Liver (tissue), 9 donors: ENCODE data around the gene ZMYM2. TPM values are rescaled to one million over a fixed set of nuclear protein-coding genes. Genes with fewer than 3 reads are reported as not detected.

ENCODE experiments used
- DNase-seq: peaks from one replicate; pipeline ENCODE4 v3.0.0-alpha.2; 2017; ENCODE audit warnings: low spot score
- H3K27ac ChIP-seq, 2 donors: one replicate each; pipeline ENCODE4 v1.7.0; 2013; ENCODE audit warnings: inconsistent platforms in 2 of 2, low read length in 2 of 2, control low read depth in 1 of 2, low read depth in 1 of 2, mild to moderate bottlenecking in 1 of 2
- H3K27me3 ChIP-seq, 4 donors: one replicate each; pipeline versions ENCODE4 v1.6.1 to v1.7.0; 2013; ENCODE audit warnings: low read length in 3 of 4, inconsistent platforms in 1 of 4, mild to moderate bottlenecking in 1 of 4, moderate library complexity in 1 of 4; ENCODE audit not compliant: control insufficient read depth in 4 of 4, insufficient read depth in 4 of 4
- H3K36me3 ChIP-seq, 4 donors: one replicate each; pipeline versions ENCODE4 v1.6.1 to v1.7.0; 2013; ENCODE audit warnings: low read length in 3 of 4, mild to moderate bottlenecking in 3 of 4, low read depth in 1 of 4, moderate library complexity in 1 of 4; ENCODE audit not compliant: control insufficient read depth in 4 of 4, insufficient read depth in 3 of 4
- H3K4me1 ChIP-seq, 4 donors: one replicate each; pipeline versions ENCODE4 v1.6.1 to v1.7.0; 2013; ENCODE audit warnings: low read length in 3 of 4, mild to moderate bottlenecking in 3 of 4, moderate library complexity in 1 of 4; ENCODE audit not compliant: control insufficient read depth in 4 of 4, insufficient read depth in 4 of 4
- H3K4me3 ChIP-seq, 3 donors: one replicate each; pipeline versions ENCODE4 v1.6.1 to v1.7.0; 2013; ENCODE audit warnings: low read length in 3 of 3, control low read depth in 1 of 3, low read depth in 1 of 3, mild to moderate bottlenecking in 1 of 3
- H3K9ac ChIP-seq, 2 donors: one replicate each; pipeline ENCODE4 v1.7.0; 2013; ENCODE audit warnings: low read length in 2 of 2, mild to moderate bottlenecking in 2 of 2, moderate library complexity in 2 of 2, control low read depth in 1 of 2, low read depth in 1 of 2
- H3K9me3 ChIP-seq, 4 donors: one replicate each; pipeline versions ENCODE4 v1.6.1 to v1.7.0; 2013; ENCODE audit warnings: low read length in 3 of 4; ENCODE audit not compliant: control insufficient read depth in 4 of 4
- ATF3 ChIP-seq: IDR thresholded peaks from 2 replicates; pipeline ENCODE4 v1.6.1; 2016; ENCODE audit warnings: antibody characterized with exemption
- CTCF ChIP-seq: fragments of 150-350 bp; IDR thresholded peaks from 2 replicates; pipeline ENCODE4 v1.5.1; 2017; ENCODE audit warnings: improper control_type of control experiment, low read depth, low read length; ENCODE audit not compliant: missing input control
- EGR1 ChIP-seq, 2 donors: IDR thresholded peaks; 2 replicates each; pipeline ENCODE4 v1.6.1; 2016 to 2018; ENCODE audit warnings: antibody characterized with exemption in 2 of 2, low read depth in 2 of 2
- FOXA1 ChIP-seq: IDR thresholded peaks from 2 replicates; pipeline ENCODE4 v1.6.1; 2016; ENCODE audit warnings: antibody characterized with exemption
- GABPA ChIP-seq, 2 donors: IDR thresholded peaks in 1 of 2; conservative IDR thresholded peaks in 1 of 2; 2 replicates each; pipeline ENCODE4 v1.6.1; 2016; ENCODE audit warnings: antibody characterized with exemption in 2 of 2, mild to moderate bottlenecking in 1 of 2, moderate library complexity in 1 of 2
- HNF4A ChIP-seq, 2 donors: conservative IDR thresholded peaks; 2 replicates each; pipeline ENCODE4 v1.6.1; 2016; ENCODE audit warnings: antibody characterized with exemption in 2 of 2, mild to moderate bottlenecking in 2 of 2
- HNF4G ChIP-seq: IDR thresholded peaks from 2 replicates; pipeline ENCODE4 v1.6.1; 2016; ENCODE audit warnings: antibody characterized with exemption
- JUND ChIP-seq, 2 donors: IDR thresholded peaks; 2 replicates each; pipeline ENCODE4 v1.6.1; 2016; ENCODE audit warnings: antibody characterized with exemption in 2 of 2
- MAX ChIP-seq: IDR thresholded peaks from 2 replicates; pipeline ENCODE4 v1.6.1; 2016; ENCODE audit warnings: antibody characterized with exemption
- NR2F2 ChIP-seq: IDR thresholded peaks from 2 replicates; pipeline ENCODE4 v1.6.1; 2016; ENCODE audit warnings: antibody characterized with exemption
- RAD21 ChIP-seq, 2 donors: IDR thresholded peaks; 2 replicates each; pipeline ENCODE4 v1.6.1; 2016; ENCODE audit warnings: antibody characterized with exemption in 2 of 2, mild to moderate bottlenecking in 2 of 2
- REST ChIP-seq: IDR thresholded peaks from 2 replicates; pipeline ENCODE4 v1.6.1; 2016; ENCODE audit warnings: antibody characterized with exemption, mild to moderate bottlenecking
- RXRA ChIP-seq, 2 donors: IDR thresholded peaks; 2 replicates each; pipeline ENCODE4 v1.6.1; 2017 to 2018; ENCODE audit warnings: antibody characterized with exemption in 2 of 2, mild to moderate bottlenecking in 1 of 2
- SP1 ChIP-seq: IDR thresholded peaks from 2 replicates; pipeline ENCODE4 v1.6.1; 2018; ENCODE audit warnings: antibody characterized with exemption, mild to moderate bottlenecking
- TAF1 ChIP-seq: conservative IDR thresholded peaks from 2 replicates; pipeline ENCODE4 v1.6.1; 2016; ENCODE audit warnings: antibody characterized with exemption, mild to moderate bottlenecking
- YY1 ChIP-seq: IDR thresholded peaks from 2 replicates; pipeline ENCODE4 v1.6.1; 2016; ENCODE audit warnings: antibody characterized with exemption, mild to moderate bottlenecking
- WGBS: extraction: QIAGEN DNeasy Blood & Tissue Kit; methylation state at CpG from one replicate; pipeline ENCODE4 v1.1.7; 2013; 5-methylcytosine and 5-hydroxymethylcytosine counted together
- polyA plus RNA-seq, 2 donors: library from polyadenylated mRNA; stranded (reverse) in 1 of 2; unstranded in 1 of 2; fragments of 200-250 nt in 1 of 2; fragments of >200 nt in 1 of 2; fragmentation: Nextera tagmentation in 1 of 2; extraction: Ambion mirVana in 1 of 2; gene quantifications; one replicate each; pipeline versions ENCODE4 v1.2.1 to v1.2.3, GENCODE V29; 2013 to 2015
- total RNA-seq, 2 donors: library from RNA; depleted of rRNA; stranded (reverse); fragments of >200 nt; gene quantifications; one replicate each; pipeline ENCODE4 v1.2.3, GENCODE V29; 2014
- donor health status: healthy.
- donor health status: healthy.
- donor health status: healthy.
- donor health status: healthy.
- donor health status: healthy.

Gene ZMYM2
- total and polyA plus RNA-seq, 4 donors, result 8.7 to 40.8 (median 18.5) TPM

GRCh38 chr13:20093951-20094350, 135.4 kb downstream of the ZMYM2 start:
- no peak for DNase-seq
- 66% methylated on average over 6 of the region's 6 CpGs for WGBS
- no peaks in the 10 kb centered on the region for H3K4me1 ChIP-seq

GRCh38 chr13:20099319-20099718, 140.8 kb downstream of the ZMYM2 start:
- Histone ChIP-seq H3K4me3 (no peak overlapping the region), H3K4me1 (no peaks in the 10 kb centered on the region), H3K27ac (no peak overlapping the region), H3K27me3 (no peaks in the 10 kb centered on the region), H3K9me3 (no peaks in the 10 kb centered on the region), H3K9ac (no peak overlapping the region), H3K36me3 (no peaks in the 10 kb centered on the region)
- no peak for DNase-seq
- no peak for TF ChIP-seq NR2F2
- TF ChIP-seq HNF4A (conservative IDR thresholded peaks at IDR 0.05), result no peak
- 79% methylated on average over 9 of the region's 9 CpGs for WGBS

More at GRCh38 chr13:20093951-20094350, 135.4 kb downstream of the ZMYM2 start:
- Histone ChIP-seq H3K4me3 (no peak overlapping the region), H3K9me3 (no peaks in the 10 kb centered on the region), H3K27ac (no peak overlapping the region), H3K9ac (no peak overlapping the region), H3K36me3 (no peaks in the 10 kb centered on the region), H3K27me3 (no peaks in the 10 kb centered on the region)
- TF ChIP-seq RAD21 (IDR thresholded peaks at IDR 0.05), result no peak
- no peak for TF ChIP-seq JUND (IDR thresholded peaks at IDR 0.05)

- WGBS, result 58% methylated on average over 8 of the region's 8 CpGs
- H3K27me3 ChIP-seq, result no peaks in the 10 kb centered on the region
- no peaks in the 10 kb centered on the region for H3K9me3 ChIP-seq
- H3K36me3 ChIP-seq, result no peaks in the 10 kb centered on the region
- DNase-seq, result no peak
- no peak overlapping the region for H3K27ac ChIP-seq
- H3K4me3 ChIP-seq, result no peak overlapping the region
- H3K9ac ChIP-seq, result no peak overlapping the region
- no peaks in the 10 kb centered on the region for H3K4me1 ChIP-seq
- TF ChIP-seq HNF4G (no peak), SP1 (no peak), MAX (no peak), FOXA1 (no peak), RXRA (IDR thresholded peaks at IDR 0.05) (no peak), RAD21 (IDR thresholded peaks at IDR 0.05) (no peak), YY1 (no peak), EGR1 (IDR thresholded peaks at IDR 0.05; ENCODE audit: low read depth in 2 of 2) (no peak), ATF3 (no peak), HNF4A (conservative IDR thresholded peaks at IDR 0.05) (no peak), REST (no peak), NR2F2 (no peak), GABPA (IDR thresholded peaks at IDR 0.05 in 1 of 2, conservative IDR thresholded peaks at IDR 0.05 in 1 of 2) (no peak), CTCF (no peak), TAF1 (no peak)
Observed at GRCh38 chr13:20101467-20102316, 143.2 kb downstream of the ZMYM2 start.
